Measurements from ENCODE around the gene BBS1. TPM values are rescaled to one million over a fixed set of nuclear protein-coding genes. Genes with fewer than 3 reads are reported as not detected.

Gene BBS1
- total RNA-seq, 1 donor from 2014 or later = 120 TPM

GRCh38 chr11:66549696-66550095 lies 39.3 kb downstream of the BBS1 start:
- no peak for DNase-seq (ENCODE audit: low read depth)

- DNase-seq (ENCODE audit: low read depth) = no peak
Measured at GRCh38 chr11:66550887-66551286, 40.5 kb downstream of the BBS1 start.

- DNase-seq (ENCODE audit: low read depth) = no peak
Measured at GRCh38 chr11:66554602-66555001, 44.2 kb downstream of the BBS1 start.

GRCh38 chr11:66555416-66555815 lies 45.0 kb downstream of the BBS1 start:
- no peak for DNase-seq (ENCODE audit: low read depth)

GRCh38 chr11:66556086-66556485 lies 45.7 kb downstream of the BBS1 start:
- no peak for DNase-seq (ENCODE audit: low read depth)

GRCh38 chr11:66557733-66558326 lies 47.4 kb downstream of the BBS1 start:
- DNase-seq (ENCODE audit: low read depth) = no peak

GRCh38 chr11:66559142-66559865 lies 48.9 kb downstream of the BBS1 start:
- no peak for DNase-seq (ENCODE audit: low read depth)

- DNase-seq (ENCODE audit: low read depth) = no peak
Measured at GRCh38 chr11:66559866-66560676, 49.6 kb downstream of the BBS1 start.

- DNase-seq (ENCODE audit: low read depth) = no peak
Measured at GRCh38 chr11:66561178-66561974, 50.9 kb downstream of the BBS1 start.

- DNase-seq (ENCODE audit: low read depth) = no peak
Measured at GRCh38 chr11:66561975-66562248, 51.5 kb downstream of the BBS1 start.

GRCh38 chr11:66562275-66562674 lies 51.8 kb downstream of the BBS1 start:
- no peak for DNase-seq (ENCODE audit: low read depth)

- DNase-seq (ENCODE audit: low read depth) = no peak
Measured at GRCh38 chr11:66562907-66563583, 52.6 kb downstream of the BBS1 start.

- no peak for DNase-seq (ENCODE audit: low read depth)
Measured at GRCh38 chr11:66563832-66564231, 53.4 kb downstream of the BBS1 start.

- no peak for DNase-seq (ENCODE audit: low read depth)
Measured at GRCh38 chr11:66564538-66564937, 54.1 kb downstream of the BBS1 start.

- no peak for DNase-seq (ENCODE audit: low read depth)
Measured at GRCh38 chr11:66564984-66565383, 54.5 kb downstream of the BBS1 start.

GRCh38 chr11:66566221-66566620 lies 55.8 kb downstream of the BBS1 start:
- DNase-seq (ENCODE audit: low read depth) = no peak

- no peak for DNase-seq (ENCODE audit: low read depth)
Measured at GRCh38 chr11:66567787-66568123, 57.3 kb downstream of the BBS1 start.

GRCh38 chr11:66568124-66568916 lies 57.9 kb downstream of the BBS1 start, which contains the start of gene CTSF:
CTSF (minus strand) TSS chr11:66568606; CDS start chr11:66568486, 120 bp downstream.
- peak; percentile 59 for DNase-seq (ENCODE audit: low read depth)

- DNase-seq (ENCODE audit: low read depth) = no peak
Measured at GRCh38 chr11:66569076-66569475, 58.6 kb downstream of the BBS1 start.

- DNase-seq (ENCODE audit: low read depth) = peak; percentile 49
Measured at GRCh38 chr11:66570079-66570849, 59.8 kb downstream of the BBS1 start.
